Liver (tissue), 9 donors: ENCODE measurements around the gene MNAT1. TPM values are rescaled to one million over a fixed set of nuclear protein-coding genes. Genes with fewer than 3 reads are reported as not detected.

Source experiments
- DNase-seq: peaks from one replicate; pipeline ENCODE4 v3.0.0-alpha.2; 2017; ENCODE audit warnings: low spot score
- H3K27ac ChIP-seq, 2 donors: one replicate each; pipeline ENCODE4 v1.7.0; 2013; ENCODE audit warnings: inconsistent platforms in 2 of 2, low read length in 2 of 2, control low read depth in 1 of 2, low read depth in 1 of 2, mild to moderate bottlenecking in 1 of 2
- H3K27me3 ChIP-seq, 4 donors: one replicate each; pipeline versions ENCODE4 v1.6.1 to v1.7.0; 2013; ENCODE audit warnings: low read length in 3 of 4, inconsistent platforms in 1 of 4, mild to moderate bottlenecking in 1 of 4, moderate library complexity in 1 of 4; ENCODE audit not compliant: control insufficient read depth in 4 of 4, insufficient read depth in 4 of 4
- H3K36me3 ChIP-seq, 4 donors: one replicate each; pipeline versions ENCODE4 v1.6.1 to v1.7.0; 2013; ENCODE audit warnings: low read length in 3 of 4, mild to moderate bottlenecking in 3 of 4, low read depth in 1 of 4, moderate library complexity in 1 of 4; ENCODE audit not compliant: control insufficient read depth in 4 of 4, insufficient read depth in 3 of 4
- H3K4me1 ChIP-seq, 4 donors: one replicate each; pipeline versions ENCODE4 v1.6.1 to v1.7.0; 2013; ENCODE audit warnings: low read length in 3 of 4, mild to moderate bottlenecking in 3 of 4, moderate library complexity in 1 of 4; ENCODE audit not compliant: control insufficient read depth in 4 of 4, insufficient read depth in 4 of 4
- H3K4me3 ChIP-seq, 3 donors: one replicate each; pipeline versions ENCODE4 v1.6.1 to v1.7.0; 2013; ENCODE audit warnings: low read length in 3 of 3, control low read depth in 1 of 3, low read depth in 1 of 3, mild to moderate bottlenecking in 1 of 3
- H3K9ac ChIP-seq, 2 donors: one replicate each; pipeline ENCODE4 v1.7.0; 2013; ENCODE audit warnings: low read length in 2 of 2, mild to moderate bottlenecking in 2 of 2, moderate library complexity in 2 of 2, control low read depth in 1 of 2, low read depth in 1 of 2
- H3K9me3 ChIP-seq, 4 donors: one replicate each; pipeline versions ENCODE4 v1.6.1 to v1.7.0; 2013; ENCODE audit warnings: low read length in 3 of 4; ENCODE audit not compliant: control insufficient read depth in 4 of 4
- EGR1 ChIP-seq, 2 donors: IDR thresholded peaks; 2 replicates each; pipeline ENCODE4 v1.6.1; 2016 to 2018; ENCODE audit warnings: antibody characterized with exemption in 2 of 2, low read depth in 2 of 2
- FOXA1 ChIP-seq: IDR thresholded peaks from 2 replicates; pipeline ENCODE4 v1.6.1; 2016; ENCODE audit warnings: antibody characterized with exemption
- FOXA2 ChIP-seq: IDR thresholded peaks from 2 replicates; pipeline ENCODE4 v1.6.1; 2016; ENCODE audit warnings: antibody characterized with exemption
- GABPA ChIP-seq, 2 donors: IDR thresholded peaks in 1 of 2; conservative IDR thresholded peaks in 1 of 2; 2 replicates each; pipeline ENCODE4 v1.6.1; 2016; ENCODE audit warnings: antibody characterized with exemption in 2 of 2, mild to moderate bottlenecking in 1 of 2, moderate library complexity in 1 of 2
- HNF4A ChIP-seq, 2 donors: conservative IDR thresholded peaks; 2 replicates each; pipeline ENCODE4 v1.6.1; 2016; ENCODE audit warnings: antibody characterized with exemption in 2 of 2, mild to moderate bottlenecking in 2 of 2
- HNF4G ChIP-seq: IDR thresholded peaks from 2 replicates; pipeline ENCODE4 v1.6.1; 2016; ENCODE audit warnings: antibody characterized with exemption
- JUND ChIP-seq, 2 donors: IDR thresholded peaks; 2 replicates each; pipeline ENCODE4 v1.6.1; 2016; ENCODE audit warnings: antibody characterized with exemption in 2 of 2
- NR2F2 ChIP-seq: IDR thresholded peaks from 2 replicates; pipeline ENCODE4 v1.6.1; 2016; ENCODE audit warnings: antibody characterized with exemption
- RAD21 ChIP-seq, 2 donors: IDR thresholded peaks; 2 replicates each; pipeline ENCODE4 v1.6.1; 2016; ENCODE audit warnings: antibody characterized with exemption in 2 of 2, mild to moderate bottlenecking in 2 of 2
- SP1 ChIP-seq: IDR thresholded peaks from 2 replicates; pipeline ENCODE4 v1.6.1; 2018; ENCODE audit warnings: antibody characterized with exemption, mild to moderate bottlenecking
- TAF1 ChIP-seq: conservative IDR thresholded peaks from 2 replicates; pipeline ENCODE4 v1.6.1; 2016; ENCODE audit warnings: antibody characterized with exemption, mild to moderate bottlenecking
- YY1 ChIP-seq: IDR thresholded peaks from 2 replicates; pipeline ENCODE4 v1.6.1; 2016; ENCODE audit warnings: antibody characterized with exemption, mild to moderate bottlenecking
- WGBS: extraction: QIAGEN DNeasy Blood & Tissue Kit; methylation state at CpG from one replicate; pipeline ENCODE4 v1.1.7; 2013; 5-methylcytosine and 5-hydroxymethylcytosine counted together
- polyA plus RNA-seq, 2 donors: library from polyadenylated mRNA; stranded (reverse) in 1 of 2; unstranded in 1 of 2; fragments of 200-250 nt in 1 of 2; fragments of >200 nt in 1 of 2; fragmentation: Nextera tagmentation in 1 of 2; extraction: Ambion mirVana in 1 of 2; gene quantifications; one replicate each; pipeline versions ENCODE4 v1.2.1 to v1.2.3, GENCODE V29; 2013 to 2015
- total RNA-seq, 2 donors: library from RNA; depleted of rRNA; stranded (reverse); fragments of >200 nt; gene quantifications; one replicate each; pipeline ENCODE4 v1.2.3, GENCODE V29; 2014
- TF ChIP-seq, protein P1 (sequence below): IDR thresholded peaks from 2 replicates; pipeline ENCODE4 v1.6.1; 2016; ENCODE audit warnings: antibody characterized with exemption
- TF ChIP-seq, protein P2 (sequence below): IDR thresholded peaks from 2 replicates; pipeline ENCODE4 v1.6.1; 2016; ENCODE audit warnings: antibody characterized with exemption
- TF ChIP-seq, protein P3 (sequence below): IDR thresholded peaks from 2 replicates; pipeline ENCODE4 v1.6.1; 2016; ENCODE audit warnings: antibody characterized with exemption
- TF ChIP-seq, protein P4 (sequence below): IDR thresholded peaks from 2 replicates; pipeline ENCODE4 v1.6.1; 2016; ENCODE audit warnings: antibody characterized with exemption, mild to moderate bottlenecking
- TF ChIP-seq, protein P5 (sequence below): fragments of 150-350 bp; IDR thresholded peaks from 2 replicates; pipeline ENCODE4 v1.5.1; 2017; ENCODE audit warnings: improper control_type of control experiment, low read depth, low read length; ENCODE audit not compliant: missing input control
- donor health status: healthy.
- donor health status: healthy.
- donor health status: healthy.
- donor health status: healthy.
- donor health status: healthy.

MNAT1 gene
- total and polyA plus RNA-seq, 4 donors: 8.9 to 18.5 (median 14.6) TPM

DNA sequence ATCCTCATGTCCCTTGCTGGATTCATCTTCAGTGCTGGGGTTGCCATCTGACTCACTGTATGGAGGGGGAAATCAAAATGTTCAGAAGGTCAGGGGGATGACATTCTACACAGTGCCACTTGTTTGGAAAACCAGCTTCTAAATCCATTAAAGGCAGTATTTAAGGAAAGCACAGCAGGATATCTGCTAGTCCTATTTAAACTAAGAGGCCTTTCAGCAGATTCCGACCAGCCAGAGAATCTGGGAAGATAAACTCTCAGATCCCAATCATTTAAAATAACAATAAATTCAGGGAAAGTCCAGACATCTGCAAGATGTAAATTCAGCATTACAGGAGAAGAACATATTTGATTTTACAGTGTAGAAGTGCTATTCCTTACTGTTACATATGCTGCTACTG is 14.2 kb upstream of the MNAT1 start:
- 92% methylated on average over 1 of the region's 1 CpG for WGBS
- H3K4me3 ChIP-seq: no peak overlapping the region
- H3K9ac ChIP-seq: no peak overlapping the region
- peaks cover 0 to 2% (median 0%) of the 10 kb centered on the region in 4 donors for H3K27me3 ChIP-seq
- TF ChIP-seq GABPA (IDR thresholded peaks at IDR 0.05 in 1 of 2, conservative IDR thresholded peaks at IDR 0.05 in 1 of 2) (no peak), YY1 (no peak), NR2F2 (no peak), SP1 (no peak), RAD21 (IDR thresholded peaks at IDR 0.05) (no peak), TAF1 (no peak), HNF4A (conservative IDR thresholded peaks at IDR 0.05) (no peak), HNF4G (no peak), FOXA1 (no peak), EGR1 (IDR thresholded peaks at IDR 0.05; ENCODE audit: low read depth in 2 of 2) (no peak), FOXA2 (no peak), JUND (IDR thresholded peaks at IDR 0.05) (no peak)
- TF ChIP-seq, protein P1, sequence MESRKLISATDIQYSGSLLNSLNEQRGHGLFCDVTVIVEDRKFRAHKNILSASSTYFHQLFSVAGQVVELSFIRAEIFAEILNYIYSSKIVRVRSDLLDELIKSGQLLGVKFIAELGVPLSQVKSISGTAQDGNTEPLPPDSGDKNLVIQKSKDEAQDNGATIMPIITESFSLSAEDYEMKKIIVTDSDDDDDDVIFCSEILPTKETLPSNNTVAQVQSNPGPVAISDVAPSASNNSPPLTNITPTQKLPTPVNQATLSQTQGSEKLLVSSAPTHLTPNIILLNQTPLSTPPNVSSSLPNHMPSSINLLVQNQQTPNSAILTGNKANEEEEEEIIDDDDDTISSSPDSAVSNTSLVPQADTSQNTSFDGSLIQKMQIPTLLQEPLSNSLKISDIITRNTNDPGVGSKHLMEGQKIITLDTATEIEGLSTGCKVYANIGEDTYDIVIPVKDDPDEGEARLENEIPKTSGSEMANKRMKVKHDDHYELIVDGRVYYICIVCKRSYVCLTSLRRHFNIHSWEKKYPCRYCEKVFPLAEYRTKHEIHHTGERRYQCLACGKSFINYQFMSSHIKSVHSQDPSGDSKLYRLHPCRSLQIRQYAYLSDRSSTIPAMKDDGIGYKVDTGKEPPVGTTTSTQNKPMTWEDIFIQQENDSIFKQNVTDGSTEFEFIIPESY: no peak
- TF ChIP-seq, protein P2, sequence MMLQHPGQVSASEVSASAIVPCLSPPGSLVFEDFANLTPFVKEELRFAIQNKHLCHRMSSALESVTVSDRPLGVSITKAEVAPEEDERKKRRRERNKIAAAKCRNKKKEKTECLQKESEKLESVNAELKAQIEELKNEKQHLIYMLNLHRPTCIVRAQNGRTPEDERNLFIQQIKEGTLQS: no peak
- TF ChIP-seq, protein P3, sequence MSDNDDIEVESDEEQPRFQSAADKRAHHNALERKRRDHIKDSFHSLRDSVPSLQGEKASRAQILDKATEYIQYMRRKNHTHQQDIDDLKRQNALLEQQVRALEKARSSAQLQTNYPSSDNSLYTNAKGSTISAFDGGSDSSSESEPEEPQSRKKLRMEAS: no peak
- TF ChIP-seq, protein P4, sequence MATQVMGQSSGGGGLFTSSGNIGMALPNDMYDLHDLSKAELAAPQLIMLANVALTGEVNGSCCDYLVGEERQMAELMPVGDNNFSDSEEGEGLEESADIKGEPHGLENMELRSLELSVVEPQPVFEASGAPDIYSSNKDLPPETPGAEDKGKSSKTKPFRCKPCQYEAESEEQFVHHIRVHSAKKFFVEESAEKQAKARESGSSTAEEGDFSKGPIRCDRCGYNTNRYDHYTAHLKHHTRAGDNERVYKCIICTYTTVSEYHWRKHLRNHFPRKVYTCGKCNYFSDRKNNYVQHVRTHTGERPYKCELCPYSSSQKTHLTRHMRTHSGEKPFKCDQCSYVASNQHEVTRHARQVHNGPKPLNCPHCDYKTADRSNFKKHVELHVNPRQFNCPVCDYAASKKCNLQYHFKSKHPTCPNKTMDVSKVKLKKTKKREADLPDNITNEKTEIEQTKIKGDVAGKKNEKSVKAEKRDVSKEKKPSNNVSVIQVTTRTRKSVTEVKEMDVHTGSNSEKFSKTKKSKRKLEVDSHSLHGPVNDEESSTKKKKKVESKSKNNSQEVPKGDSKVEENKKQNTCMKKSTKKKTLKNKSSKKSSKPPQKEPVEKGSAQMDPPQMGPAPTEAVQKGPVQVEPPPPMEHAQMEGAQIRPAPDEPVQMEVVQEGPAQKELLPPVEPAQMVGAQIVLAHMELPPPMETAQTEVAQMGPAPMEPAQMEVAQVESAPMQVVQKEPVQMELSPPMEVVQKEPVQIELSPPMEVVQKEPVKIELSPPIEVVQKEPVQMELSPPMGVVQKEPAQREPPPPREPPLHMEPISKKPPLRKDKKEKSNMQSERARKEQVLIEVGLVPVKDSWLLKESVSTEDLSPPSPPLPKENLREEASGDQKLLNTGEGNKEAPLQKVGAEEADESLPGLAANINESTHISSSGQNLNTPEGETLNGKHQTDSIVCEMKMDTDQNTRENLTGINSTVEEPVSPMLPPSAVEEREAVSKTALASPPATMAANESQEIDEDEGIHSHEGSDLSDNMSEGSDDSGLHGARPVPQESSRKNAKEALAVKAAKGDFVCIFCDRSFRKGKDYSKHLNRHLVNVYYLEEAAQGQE: no peak
- DNase-seq: no peak
- peaks cover 12 to 28% (median 20%) of the 10 kb centered on the region in 4 donors for H3K4me1 ChIP-seq
- H3K9me3 ChIP-seq: no peaks in the 10 kb centered on the region
- no peaks in the 10 kb centered on the region for H3K36me3 ChIP-seq
- H3K27ac ChIP-seq: no peak overlapping the region

DNA sequence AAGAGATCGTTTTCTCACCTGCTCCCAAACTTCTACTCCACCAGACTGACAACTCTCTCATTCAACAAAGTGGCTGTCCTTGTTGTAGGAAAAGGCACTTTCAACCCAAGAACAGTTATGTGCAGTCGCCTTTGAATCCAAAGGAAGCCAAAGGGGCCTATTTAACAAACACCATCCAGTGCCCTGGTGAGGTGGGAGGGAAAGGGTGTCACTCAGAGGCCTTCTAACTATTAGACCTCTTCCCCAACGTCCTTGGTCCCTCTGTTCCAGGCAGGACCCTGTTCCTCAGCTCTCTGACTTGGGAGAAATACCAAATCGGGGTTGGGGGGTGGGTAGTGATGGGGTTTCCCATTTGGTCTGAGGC is 13.6 kb upstream of the MNAT1 start:
- H3K4me3 ChIP-seq: no peak overlapping the region
- H3K36me3 ChIP-seq: no peaks in the 10 kb centered on the region
- WGBS: 68% methylated on average over 4 of the region's 4 CpGs
- peaks cover 0 to 2% (median 0%) of the 10 kb centered on the region in 4 donors for H3K27me3 ChIP-seq
- H3K9ac ChIP-seq: no peak overlapping the region
- H3K27ac ChIP-seq: no peak overlapping the region
- TF ChIP-seq HNF4A (conservative IDR thresholded peaks at IDR 0.05): no peak
- no peak for TF ChIP-seq HNF4G
- TF ChIP-seq FOXA1: no peak
- TF ChIP-seq TAF1: no peak
- TF ChIP-seq, protein P3: no peak
- TF ChIP-seq EGR1 (IDR thresholded peaks at IDR 0.05; ENCODE audit: low read depth in 2 of 2): no peak
- TF ChIP-seq, protein P1: no peak
- TF ChIP-seq NR2F2: no peak
- no peak for TF ChIP-seq FOXA2
- TF ChIP-seq SP1: no peak
- TF ChIP-seq, protein P5, sequence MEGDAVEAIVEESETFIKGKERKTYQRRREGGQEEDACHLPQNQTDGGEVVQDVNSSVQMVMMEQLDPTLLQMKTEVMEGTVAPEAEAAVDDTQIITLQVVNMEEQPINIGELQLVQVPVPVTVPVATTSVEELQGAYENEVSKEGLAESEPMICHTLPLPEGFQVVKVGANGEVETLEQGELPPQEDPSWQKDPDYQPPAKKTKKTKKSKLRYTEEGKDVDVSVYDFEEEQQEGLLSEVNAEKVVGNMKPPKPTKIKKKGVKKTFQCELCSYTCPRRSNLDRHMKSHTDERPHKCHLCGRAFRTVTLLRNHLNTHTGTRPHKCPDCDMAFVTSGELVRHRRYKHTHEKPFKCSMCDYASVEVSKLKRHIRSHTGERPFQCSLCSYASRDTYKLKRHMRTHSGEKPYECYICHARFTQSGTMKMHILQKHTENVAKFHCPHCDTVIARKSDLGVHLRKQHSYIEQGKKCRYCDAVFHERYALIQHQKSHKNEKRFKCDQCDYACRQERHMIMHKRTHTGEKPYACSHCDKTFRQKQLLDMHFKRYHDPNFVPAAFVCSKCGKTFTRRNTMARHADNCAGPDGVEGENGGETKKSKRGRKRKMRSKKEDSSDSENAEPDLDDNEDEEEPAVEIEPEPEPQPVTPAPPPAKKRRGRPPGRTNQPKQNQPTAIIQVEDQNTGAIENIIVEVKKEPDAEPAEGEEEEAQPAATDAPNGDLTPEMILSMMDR: no peak
- DNase-seq: no peak
- no peaks in the 10 kb centered on the region for H3K9me3 ChIP-seq
- H3K4me1 ChIP-seq: peaks cover 12 to 28% (median 20%) of the 10 kb centered on the region in 4 donors
